Activated CD4-positive, alpha-beta T cell treated with anti-CD3 and anti-CD28 coated beads, Interleukin-2, amount 10 ng/mL, durations not matched to agents 7 days and 5 days (primary cell): ENCODE data around the gene C5orf58. TPM values are rescaled to one million over a fixed set of nuclear protein-coding genes. Genes with fewer than 3 reads are reported as not detected.
A peak's percentile ranks its signal among the peaks of the same experiment; 100 is the strongest.

ENCODE experiments used
- CTCF ChIA-PET: fragments of 350-600 bp; sonication (Branson Sonifier 250); formaldehyde crosslinking; loops from one replicate; lab custom pipeline; 2021; ENCODE audit warnings: antibody characterized with exemption; lab: Charles Lee
- POLR2A ChIA-PET: fragments of 350-600 bp; sonication (Branson Sonifier 250); formaldehyde crosslinking; loops from one replicate; lab custom pipeline; 2021; ENCODE audit warnings: antibody characterized with exemption; lab: Charles Lee
- DNase-seq: peaks from one replicate; pipeline ENCODE4 v3.0.0-alpha.2; 2020
- H3K27ac Mint-ChIP-seq: one replicate; pipeline ENCODE4 v1.8.0; 2021; ENCODE audit warnings: mild to moderate bottlenecking, moderate library complexity, mixed read lengths
- H3K27me3 Mint-ChIP-seq: one replicate; pipeline ENCODE4 v1.8.0; 2021; ENCODE audit warnings: mixed read lengths
- H3K36me3 Mint-ChIP-seq: one replicate; pipeline ENCODE4 v1.8.0; 2021; ENCODE audit warnings: low read depth, mixed read lengths
- H3K4me1 Mint-ChIP-seq: one replicate; pipeline ENCODE4 v1.8.0; 2021; ENCODE audit warnings: mixed read lengths
- H3K4me3 Mint-ChIP-seq: one replicate; pipeline ENCODE4 v1.8.0; 2021; ENCODE audit warnings: mild to moderate bottlenecking, moderate library complexity, mixed read lengths
- H3K9me3 Mint-ChIP-seq: one replicate; pipeline ENCODE4 v1.8.0; 2021; ENCODE audit warnings: mixed read lengths
- total RNA-seq, 2 experiments: library from RNA; stranded (reverse); gene quantifications; one replicate each; pipeline ENCODE4 v1.2.3, GENCODE V29; 2021

Gene C5orf58
- total RNA-seq, 2 experiments from 2014 or later: not detected

- Mint-ChIP-seq H3K4me3 (peak overlapping the region; percentile 77), H3K4me1 (peaks cover 96% of the 10 kb centered on the region), H3K36me3 (peaks cover 76% of the 10 kb centered on the region), H3K27me3 (no peaks in the 10 kb centered on the region), H3K9me3 (no peaks in the 10 kb centered on the region), H3K27ac (peak overlapping the region; percentile 94)
- CTCF ChIA-PET: interaction anchor here (1.8 to 6.8 kb wide), 5 partner anchors 11 to 61 kb away, joined by 5 to 40 read pairs (median 8); no protein-coding TSS in a partner anchor
- no peak for DNase-seq
- POLR2A ChIA-PET: interaction anchor here (0.6 to 1.8 kb wide), 6 partner anchors 9 to 53 kb away, joined by 3 to 6 read pairs (median 4); partner anchors contain the start of gene LCP2
Measured at GRCh38 chr5:170277867-170278281, 45.1 kb downstream of the C5orf58 start.

GRCh38 chr5:170278611-170279458 lies 46.0 kb downstream of the C5orf58 start:
- CTCF ChIA-PET: interaction anchor here (1.1 to 6.8 kb wide), 8 partner anchors 12 to 60 kb away, joined by 3 to 40 read pairs (median 8); partner anchors contain the start of gene LCP2
- H3K27ac Mint-ChIP-seq: peak overlapping the region; percentile 96
- no peaks in the 10 kb centered on the region for H3K9me3 Mint-ChIP-seq
- peaks cover 96% of the 10 kb centered on the region for H3K4me1 Mint-ChIP-seq
- H3K27me3 Mint-ChIP-seq: no peaks in the 10 kb centered on the region
- POLR2A ChIA-PET: interaction anchor here (0.6 to 1.8 kb wide), 8 partner anchors 10 to 54 kb away, joined by 3 to 6 read pairs (median 4); partner anchors contain the start of gene LCP2
- peak; percentile 95 for DNase-seq
- H3K4me3 Mint-ChIP-seq: peak overlapping the region; percentile 74
- H3K36me3 Mint-ChIP-seq: peaks cover 78% of the 10 kb centered on the region

- Mint-ChIP-seq H3K27ac (peak overlapping the region; percentile 96), H3K4me3 (peak overlapping the region; percentile 74), H3K36me3 (peaks cover 78% of the 10 kb centered on the region), H3K9me3 (no peaks in the 10 kb centered on the region), H3K27me3 (no peaks in the 10 kb centered on the region), H3K4me1 (peaks cover 96% of the 10 kb centered on the region)
- no peak for DNase-seq
- ChIA-PET POLR2A (interaction anchor here (0.8 to 1.8 kb wide), 6 partner anchors 13 to 52 kb away, joined by 3 to 6 read pairs (median 4); partner anchors contain the start of gene LCP2), CTCF (interaction anchor here (0.7 to 6.8 kb wide), 10 partner anchors 11 to 59 kb away, joined by 3 to 40 read pairs (median 8); partner anchors contain the start of gene LCP2)
Measured at GRCh38 chr5:170279459-170279817, 46.7 kb downstream of the C5orf58 start.

GRCh38 chr5:170280011-170280493 lies 47.3 kb downstream of the C5orf58 start:
- peaks cover 79% of the 10 kb centered on the region for H3K36me3 Mint-ChIP-seq
- H3K27ac Mint-ChIP-seq: peak overlapping the region; percentile 96
- peaks cover 97% of the 10 kb centered on the region for H3K4me1 Mint-ChIP-seq
- no peaks in the 10 kb centered on the region for H3K27me3 Mint-ChIP-seq
- ChIA-PET POLR2A (interaction anchor here (0.8 kb wide), 1 partner anchor 12 kb away, joined by 3 read pairs; no protein-coding TSS in a partner anchor), CTCF (interaction anchor here (0.7 to 2.4 kb wide), 6 partner anchors 11 to 51 kb away, joined by 3 to 19 read pairs (median 6); partner anchors contain the start of gene LCP2)
- no peak for DNase-seq
- peak overlapping the region; percentile 74 for H3K4me3 Mint-ChIP-seq
- H3K9me3 Mint-ChIP-seq: no peaks in the 10 kb centered on the region

- Mint-ChIP-seq H3K27ac (peak overlapping the region; percentile 76), H3K4me3 (peak overlapping the region; percentile 4), H3K27me3 (no peaks in the 10 kb centered on the region), H3K9me3 (no peaks in the 10 kb centered on the region), H3K36me3 (peaks cover 83% of the 10 kb centered on the region), H3K4me1 (peaks cover 99% of the 10 kb centered on the region)
- ChIA-PET POLR2A (interaction anchor here (1.3 to 1.9 kb wide), 2 partner anchors 9 to 51 kb away, joined by 3 to 14 read pairs; no protein-coding TSS in a partner anchor), CTCF (interaction anchor here (0.9 to 4.4 kb wide), 7 partner anchors 11 to 55 kb away, joined by 3 to 47 read pairs (median 4); partner anchors contain the start of gene LCP2)
- DNase-seq: no peak
Measured at GRCh38 chr5:170283296-170283695, 50.5 kb downstream of the C5orf58 start.

GRCh38 chr5:170284231-170284630 lies 51.4 kb downstream of the C5orf58 start:
- Mint-ChIP-seq H3K27me3 (no peaks in the 10 kb centered on the region), H3K27ac (peak overlapping the region; percentile 76), H3K36me3 (peaks cover 88% of the 10 kb centered on the region), H3K4me3 (no peak overlapping the region), H3K9me3 (no peaks in the 10 kb centered on the region), H3K4me1 (peaks cover 99% of the 10 kb centered on the region)
- no peak for DNase-seq
- ChIA-PET POLR2A (interaction anchor here (0.8 kb wide), 1 partner anchor 47 kb away, joined by 8 read pairs; no protein-coding TSS in a partner anchor), CTCF (interaction anchor here (1.0 to 4.4 kb wide), 2 partner anchors 10 to 18 kb away, joined by 3 to 47 read pairs; partner anchors contain the start of gene LCP2)

- H3K4me1 Mint-ChIP-seq: peaks cover 99% of the 10 kb centered on the region
- H3K27me3 Mint-ChIP-seq: no peaks in the 10 kb centered on the region
- H3K36me3 Mint-ChIP-seq: peaks cover 91% of the 10 kb centered on the region
- DNase-seq: no peak
- ChIA-PET CTCF (no interaction called here), POLR2A (no interaction called here)
- H3K27ac Mint-ChIP-seq: peak overlapping the region; percentile 84
- H3K9me3 Mint-ChIP-seq: no peaks in the 10 kb centered on the region
- H3K4me3 Mint-ChIP-seq: no peak overlapping the region
Measured at GRCh38 chr5:170285181-170285580, 52.4 kb downstream of the C5orf58 start.

- H3K27me3 Mint-ChIP-seq: no peaks in the 10 kb centered on the region
Measured at GRCh38 chr5:170286386-170286925, 53.7 kb downstream of the C5orf58 start.

GRCh38 chr5:170287532-170287931 lies 54.7 kb downstream of the C5orf58 start:
- no peaks in the 10 kb centered on the region for H3K27me3 Mint-ChIP-seq
- H3K4me3 Mint-ChIP-seq: peak overlapping the region; percentile 39
- H3K36me3 Mint-ChIP-seq: peaks cover 99% of the 10 kb centered on the region
- peaks cover 100% of the 10 kb centered on the region for H3K4me1 Mint-ChIP-seq
- ChIA-PET CTCF (interaction anchor here (1.3 to 2.0 kb wide), 6 partner anchors 9 to 44 kb away, joined by 3 to 10 read pairs (median 4); partner anchors contain the start of gene LCP2), POLR2A (no interaction called here)
- H3K27ac Mint-ChIP-seq: peak overlapping the region; percentile 75
- H3K9me3 Mint-ChIP-seq: no peaks in the 10 kb centered on the region
- DNase-seq: no peak

More at GRCh38 chr5:170286386-170286925, 53.7 kb downstream of the C5orf58 start:
- POLR2A ChIA-PET: interaction anchor here (0.9 kb wide), 1 partner anchor 48 kb away, joined by 3 read pairs; no protein-coding TSS in a partner anchor
- Mint-ChIP-seq H3K4me1 (peaks cover 100% of the 10 kb centered on the region), H3K36me3 (peaks cover 99% of the 10 kb centered on the region), H3K9me3 (no peaks in the 10 kb centered on the region), H3K27ac (peak overlapping the region; percentile 32), H3K4me3 (no peak overlapping the region)
- CTCF ChIA-PET: interaction anchor here (0.9 to 1.9 kb wide), 5 partner anchors 10 to 52 kb away, joined by 3 to 6 read pairs (median 3); no protein-coding TSS in a partner anchor
- no peak for DNase-seq

- H3K36me3 Mint-ChIP-seq: peaks cover 99% of the 10 kb centered on the region
- no peaks in the 10 kb centered on the region for H3K9me3 Mint-ChIP-seq
- H3K27me3 Mint-ChIP-seq: no peaks in the 10 kb centered on the region
- POLR2A ChIA-PET: interaction anchor here (1.3 kb wide), 1 partner anchor 10 kb away, joined by 3 read pairs; no protein-coding TSS in a partner anchor
- peak overlapping the region; percentile 65 for H3K27ac Mint-ChIP-seq
- peaks cover 100% of the 10 kb centered on the region for H3K4me1 Mint-ChIP-seq
- CTCF ChIA-PET: interaction anchor here (1.3 to 2.0 kb wide), 4 partner anchors 9 to 43 kb away, joined by 3 to 10 read pairs (median 4); partner anchors contain the start of gene LCP2
- no peak for DNase-seq
- H3K4me3 Mint-ChIP-seq: no peak overlapping the region
Measured at GRCh38 chr5:170288151-170288550, 55.4 kb downstream of the C5orf58 start.

GRCh38 chr5:170288551-170288950 lies 55.8 kb downstream of the C5orf58 start:
- H3K9me3 Mint-ChIP-seq: no peaks in the 10 kb centered on the region
- H3K4me3 Mint-ChIP-seq: no peak overlapping the region
- H3K27me3 Mint-ChIP-seq: no peaks in the 10 kb centered on the region
- POLR2A ChIA-PET: interaction anchor here (1.3 kb wide), 1 partner anchor 10 kb away, joined by 3 read pairs; no protein-coding TSS in a partner anchor
- H3K36me3 Mint-ChIP-seq: peaks cover 99% of the 10 kb centered on the region
- H3K27ac Mint-ChIP-seq: peak overlapping the region; percentile 65
- CTCF ChIA-PET: interaction anchor here (1.3 to 2.0 kb wide), 2 partner anchors 8 to 42 kb away, joined by 3 to 10 read pairs; partner anchors contain the start of gene LCP2
- peaks cover 100% of the 10 kb centered on the region for H3K4me1 Mint-ChIP-seq
- no peak for DNase-seq
